Gastroesophageal sphincter (tissue), 4 donors: ENCODE results near the gene SHANK3. TPM values are rescaled to one million over a fixed set of nuclear protein-coding genes. Genes with fewer than 3 reads are reported as not detected.

Experiments
- ATAC-seq: fragments of 150-250 bp; one replicate; pipeline ENCODE4 v1.9.1; 2016; ENCODE audit warnings: mild to moderate bottlenecking, moderate library complexity
- H3K27ac ChIP-seq, 4 donors: fragments of 200-600 bp; sonication (generic) in 3 of 4; 1 replicate in 3 of 4; 2 replicates in 1 of 4; pipeline ENCODE4 v1.5.1; 2016 to 2019
- H3K27me3 ChIP-seq: fragments of 200-600 bp; sonication (generic); one replicate; pipeline ENCODE4 v1.5.1; 2019
- H3K36me3 ChIP-seq, 2 donors: fragments of 200-600 bp; sonication (generic); one replicate each; pipeline ENCODE4 v1.5.1; 2019; ENCODE audit warnings: control low read depth in 1 of 2
- H3K4me1 ChIP-seq, 3 donors: fragments of 200-600 bp; sonication (generic); 1 replicate in 2 of 3; 2 replicates in 1 of 3; pipeline ENCODE4 v1.5.1; 2016 to 2019; ENCODE audit warnings: control low read depth in 2 of 3
- H3K4me3 ChIP-seq, 2 donors: fragments of 200-600 bp; sonication (generic); one replicate each; pipeline ENCODE4 v1.5.1; 2019; ENCODE audit warnings: mild to moderate bottlenecking in 1 of 2, moderate library complexity in 1 of 2
- H3K9me3 ChIP-seq, 3 donors: fragments of 200-600 bp; sonication (generic); one replicate each; pipeline ENCODE4 v1.5.1; 2017 to 2019; ENCODE audit warnings: control low read depth in 2 of 3
- CTCF ChIP-seq, 4 experiments: fragments of 200-600 bp in 2 of 4; fragments of 450-650 bp in 2 of 4; sonication (generic) in 1 of 4; IDR thresholded peaks; one replicate each; pipeline ENCODE4 v1.5.1; 2017 to 2019; ENCODE audit warnings: antibody characterized with exemption in 4 of 4, mild to moderate bottlenecking in 2 of 4, moderate library complexity in 2 of 4
- EP300 ChIP-seq: sonication (generic); formaldehyde crosslinking; IDR thresholded peaks from one replicate; pipeline ENCODE4 v1.6.1; 2017; ENCODE audit warnings: antibody characterized with exemption, mild to moderate bottlenecking
- POLR2A ChIP-seq, 2 donors: fragments of 450-650 bp; IDR thresholded peaks; one replicate each; pipeline ENCODE4 v1.6.1; 2017; ENCODE audit warnings: antibody characterized with exemption in 2 of 2, mild to moderate bottlenecking in 2 of 2, moderate library complexity in 1 of 2
- POLR2AphosphoS5 ChIP-seq: sonication (generic); formaldehyde crosslinking; IDR thresholded peaks from one replicate; pipeline ENCODE4 v1.6.1; 2017; ENCODE audit warnings: antibody characterized with exemption
- WGBS, 2 donors: methylation state at CpG; one replicate each; pipeline ENCODE4 v1.1.5; 2018; ENCODE audit warnings: low coverage in 1 of 2; 5-methylcytosine and 5-hydroxymethylcytosine counted together
- total RNA-seq, 4 donors: library from RNA; depleted of rRNA; stranded (reverse); fragments of >200 nt; gene quantifications; one replicate each; pipeline ENCODE4 v1.1.0, GENCODE V29; 2016

The SHANK3 gene
- total RNA-seq, 4 donors from 2014 or later = 5.9 to 20.5 (median 13.0) TPM

DNA sequence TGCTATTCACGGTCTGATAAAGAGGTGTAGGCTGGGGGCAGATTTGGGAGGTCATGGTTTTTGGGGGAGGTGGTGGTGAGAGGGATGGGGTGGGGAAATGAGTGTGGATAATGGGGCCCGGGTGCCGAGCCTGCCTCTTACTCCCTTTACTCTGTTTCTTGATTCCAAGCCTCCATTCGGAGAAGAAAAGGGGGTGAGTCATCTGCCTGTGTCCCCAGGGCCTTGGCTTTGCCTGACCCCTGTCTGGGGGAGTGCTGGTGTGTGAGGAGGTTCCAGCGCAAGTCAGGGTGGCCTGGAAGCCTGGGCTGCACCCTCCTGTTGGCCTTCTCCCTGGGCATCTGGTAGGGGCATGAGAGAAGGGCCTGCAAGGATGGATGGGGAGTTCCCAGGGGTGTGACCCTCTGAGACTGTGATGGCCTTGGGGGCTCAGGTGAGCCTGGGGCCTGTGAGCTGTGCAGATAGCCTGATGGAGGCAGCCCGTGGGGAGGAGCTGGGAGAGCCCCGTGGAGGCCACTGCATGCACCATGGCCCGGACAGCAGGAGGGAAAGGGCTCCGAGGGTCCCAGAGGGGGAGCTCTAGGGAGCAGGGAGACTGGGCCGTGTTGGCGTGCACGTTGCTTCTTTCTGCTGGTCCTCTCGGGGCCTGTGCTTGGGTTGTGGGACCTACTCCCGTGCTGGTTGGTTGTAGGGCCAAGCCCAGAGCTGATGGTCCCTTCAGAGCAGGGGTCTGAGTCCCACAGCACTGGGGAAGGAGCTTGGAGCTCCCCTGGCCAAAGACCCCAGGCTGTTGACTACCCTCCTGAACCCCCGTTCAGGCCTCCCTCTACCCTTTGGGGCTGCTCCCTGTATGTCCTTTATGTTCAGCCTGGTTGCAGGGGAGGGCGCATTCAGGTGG, 39.1 kb downstream of the SHANK3 start:
- Histone ChIP-seq H3K4me3 (no peak overlapping the region), H3K36me3 (peaks cover 0 to 30% of the 10 kb centered on the region in 2 donors), H3K9me3 (no peaks in the 10 kb centered on the region), H3K27me3 (no peaks in the 10 kb centered on the region), H3K4me1 (peaks cover 0 to 26% (median 0%) of the 10 kb centered on the region in 3 donors), H3K27ac (no peak overlapping the region)
- TF ChIP-seq POLR2AphosphoS5 = no peak
- no peak for TF ChIP-seq EP300
- TF ChIP-seq CTCF (IDR thresholded peaks at IDR 0.05) = no peak
- no peak for TF ChIP-seq POLR2A (IDR thresholded peaks at IDR 0.05)
- 71% methylated on average over 2 of the region's 16 CpGs; no CpG with 5 or more reads in 1 of the 2 donors for WGBS, 2 donors
- no peak for ATAC-seq

DNA sequence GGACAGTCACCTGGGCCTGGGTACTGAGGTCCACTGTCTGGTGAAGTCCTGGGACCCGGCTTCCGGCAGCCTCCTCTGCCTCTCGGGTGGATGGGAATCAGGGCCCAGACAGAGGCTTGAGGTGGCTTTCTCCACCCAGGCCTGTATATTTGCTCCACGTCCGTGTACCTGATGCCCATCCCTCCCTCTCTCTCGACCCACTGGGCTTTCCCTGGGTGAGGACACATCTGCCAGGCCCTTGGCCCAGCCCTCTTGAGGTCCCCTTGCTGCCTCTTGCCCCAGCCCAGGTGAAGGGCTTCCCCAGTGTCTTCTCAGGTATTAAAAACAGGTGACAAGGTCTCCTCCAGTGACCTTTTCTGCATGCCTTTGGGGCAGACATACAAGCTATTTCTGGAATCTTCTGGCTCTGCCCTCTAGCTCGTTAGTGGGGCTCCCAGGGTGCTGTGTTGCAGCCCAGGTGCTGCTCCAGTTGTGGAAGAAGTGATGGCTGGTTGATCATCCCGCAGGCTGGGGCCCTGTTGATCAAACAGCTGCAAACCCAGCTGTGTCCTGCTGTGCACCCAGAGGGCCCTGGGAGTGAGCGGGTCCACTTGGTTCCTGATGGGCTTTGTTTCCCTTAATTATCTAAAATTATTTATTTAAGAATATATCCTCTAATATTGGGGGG, 39.9 kb downstream of the SHANK3 start:
- Histone ChIP-seq H3K36me3 (peaks cover 0 to 25% of the 10 kb centered on the region in 2 donors), H3K4me3 (no peak overlapping the region), H3K27ac (no peak overlapping the region), H3K4me1 (peaks cover 0 to 26% (median 0%) of the 10 kb centered on the region in 3 donors), H3K9me3 (no peaks in the 10 kb centered on the region), H3K27me3 (no peaks in the 10 kb centered on the region)
- TF ChIP-seq CTCF (IDR thresholded peaks at IDR 0.05) = no peak
- no peak for TF ChIP-seq POLR2A (IDR thresholded peaks at IDR 0.05)
- no peak for TF ChIP-seq POLR2AphosphoS5
- TF ChIP-seq EP300 = no peak
- 65 to 94% methylated on average over 3 to 5 of the region's 9 CpGs for WGBS, 2 donors
- ATAC-seq = no peak

DNA sequence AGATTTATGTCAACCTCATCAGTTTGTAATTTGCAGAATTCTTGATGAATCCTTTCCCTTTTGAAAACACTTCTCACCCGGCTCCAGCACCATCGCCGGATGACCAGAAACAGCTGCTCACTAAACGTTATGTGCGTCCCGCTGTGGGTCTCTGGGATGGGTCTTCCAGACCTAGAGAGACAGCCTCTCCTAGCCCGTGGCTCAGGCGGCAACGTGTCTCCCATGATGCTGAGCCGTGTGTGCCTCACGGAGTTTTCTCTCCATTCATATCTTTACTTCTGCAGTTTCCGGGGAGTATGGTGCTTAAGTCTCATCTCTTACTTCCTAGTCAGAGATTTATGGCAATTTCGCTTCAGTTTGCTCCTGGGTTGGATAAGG, 40.4 kb downstream of the SHANK3 start:
- no peaks in the 10 kb centered on the region for H3K27me3 ChIP-seq
- H3K4me3 ChIP-seq = no peak overlapping the region
- WGBS, 2 donors = 70 to 79% methylated on average over 13 of the region's 13 CpGs
- H3K27ac ChIP-seq = peak overlapping the region in 2 of 4 donors; percentile 17 to 52
- no peak for ATAC-seq
- peaks cover 0 to 23% of the 10 kb centered on the region in 2 donors for H3K36me3 ChIP-seq
- H3K9me3 ChIP-seq = no peaks in the 10 kb centered on the region
- TF ChIP-seq CTCF (IDR thresholded peaks at IDR 0.05) (no peak), POLR2A (IDR thresholded peaks at IDR 0.05) (no peak), POLR2AphosphoS5 (no peak), EP300 (no peak)
- H3K4me1 ChIP-seq = peaks cover 0 to 26% (median 0%) of the 10 kb centered on the region in 3 donors

DNA sequence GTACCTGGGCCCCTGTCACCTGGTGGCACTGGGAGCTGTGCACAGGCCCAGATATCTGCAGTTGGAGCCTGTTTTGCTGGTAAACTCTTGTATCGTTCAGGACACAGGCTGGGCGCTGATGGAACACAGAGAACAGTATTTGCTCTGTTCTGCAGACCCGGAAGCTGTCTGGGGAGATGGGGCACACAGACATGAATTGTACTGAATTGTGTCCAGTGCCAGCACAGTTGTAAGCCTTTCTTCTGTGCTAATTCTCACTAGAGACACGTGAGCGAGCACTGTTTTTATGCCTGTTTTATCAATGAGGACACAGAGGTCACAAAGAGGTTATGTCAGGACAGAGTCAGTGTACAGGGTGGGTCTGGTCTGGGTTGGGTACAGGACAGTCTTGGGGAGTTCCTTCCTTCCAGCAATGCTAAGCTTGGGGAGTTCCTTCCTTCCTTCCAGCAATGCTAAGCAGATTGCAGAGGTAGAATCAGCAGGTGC, 41.0 kb downstream of the SHANK3 start:
- H3K27ac ChIP-seq = peak overlapping the region in 2 of 4 donors; percentile 31 to 52
- WGBS, 2 donors = 72% methylated on average over 3 of the region's 5 CpGs; no CpG with 5 or more reads in 1 of the 2 donors
- H3K9me3 ChIP-seq = no peaks in the 10 kb centered on the region
- peaks cover 0 to 21% of the 10 kb centered on the region in 2 donors for H3K36me3 ChIP-seq
- H3K27me3 ChIP-seq = no peaks in the 10 kb centered on the region
- peaks cover 0 to 26% (median 0%) of the 10 kb centered on the region in 3 donors for H3K4me1 ChIP-seq
- no peak overlapping the region for H3K4me3 ChIP-seq
- peak; percentile 67 for ATAC-seq
- TF ChIP-seq POLR2A (IDR thresholded peaks at IDR 0.05) (no peak), POLR2AphosphoS5 (peak; percentile 31), CTCF (IDR thresholded peaks at IDR 0.05) (no peak), EP300 (no peak)
